Mesodermal cell (in vitro differentiated cells): ENCODE data around the gene QRICH1.

Experiments
- H3K27ac ChIP-seq: 2 replicates; pipeline ENCODE4 v1.7.0; 2013; ENCODE audit warnings: mild to moderate bottlenecking, low read depth, low read length, moderate library complexity; ENCODE audit not compliant: severe bottlenecking
- H3K36me3 ChIP-seq: 2 replicates; pipeline ENCODE4 v1.7.1; 2013; ENCODE audit warnings: mild to moderate bottlenecking, low read length, moderate library complexity; ENCODE audit not compliant: control insufficient read depth, insufficient read depth
- H3K4me1 ChIP-seq: one replicate; pipeline ENCODE4 v1.7.1; 2013; ENCODE audit warnings: mild to moderate bottlenecking, low read length; ENCODE audit not compliant: insufficient read depth, control insufficient read depth, poor library complexity, severe bottlenecking
- H3K4me3 ChIP-seq: 2 replicates; pipeline ENCODE4 v1.7.0; 2013; ENCODE audit warnings: low read length, control low read depth, mild to moderate bottlenecking; ENCODE audit not compliant: insufficient read depth, poor library complexity, severe bottlenecking; ENCODE audit errors: extremely low read depth
- H3K9me3 ChIP-seq: 2 replicates; pipeline ENCODE4 v1.7.1; 2013; ENCODE audit warnings: mild to moderate bottlenecking, low read length, moderate library complexity; ENCODE audit not compliant: control insufficient read depth
- WGBS, 2 experiments: methylation state at CpG; one replicate each; pipeline ENCODE4 v1.1.5; 2013; ENCODE audit warnings: missing lambda C conversion rate in 2 of 2; ENCODE audit not compliant: insufficient coverage in 2 of 2; 5-methylcytosine and 5-hydroxymethylcytosine counted together

QRICH1 gene

GRCh38 chr3:48982016-48982415 is 111.9 kb downstream of the QRICH1 start:
- no peaks in the 10 kb centered on the region for H3K9me3 ChIP-seq
- H3K4me1 ChIP-seq: peaks cover 3% of the 10 kb centered on the region
- peaks cover 79% of the 10 kb centered on the region for H3K36me3 ChIP-seq
- no peak overlapping the region for H3K27ac ChIP-seq
- no peak overlapping the region for H3K4me3 ChIP-seq

GRCh38 chr3:48980295-48980694 is 113.6 kb downstream of the QRICH1 start:
- Histone ChIP-seq H3K27ac (no peak overlapping the region), H3K9me3 (no peaks in the 10 kb centered on the region), H3K4me1 (peaks cover 3% of the 10 kb centered on the region), H3K4me3 (no peak overlapping the region), H3K36me3 (peaks cover 87% of the 10 kb centered on the region)
- WGBS, 2 experiments: 93 to 100% methylated on average over 3 to 4 of the region's 4 CpGs
